ENCODE results near the gene GSN.
"Not testable (repeated sequence)": the region's sequence is repeated elsewhere in the genome, so short reads cannot be mapped to it uniquely, and the experiment has no call there.

Gene GSN

DNA sequence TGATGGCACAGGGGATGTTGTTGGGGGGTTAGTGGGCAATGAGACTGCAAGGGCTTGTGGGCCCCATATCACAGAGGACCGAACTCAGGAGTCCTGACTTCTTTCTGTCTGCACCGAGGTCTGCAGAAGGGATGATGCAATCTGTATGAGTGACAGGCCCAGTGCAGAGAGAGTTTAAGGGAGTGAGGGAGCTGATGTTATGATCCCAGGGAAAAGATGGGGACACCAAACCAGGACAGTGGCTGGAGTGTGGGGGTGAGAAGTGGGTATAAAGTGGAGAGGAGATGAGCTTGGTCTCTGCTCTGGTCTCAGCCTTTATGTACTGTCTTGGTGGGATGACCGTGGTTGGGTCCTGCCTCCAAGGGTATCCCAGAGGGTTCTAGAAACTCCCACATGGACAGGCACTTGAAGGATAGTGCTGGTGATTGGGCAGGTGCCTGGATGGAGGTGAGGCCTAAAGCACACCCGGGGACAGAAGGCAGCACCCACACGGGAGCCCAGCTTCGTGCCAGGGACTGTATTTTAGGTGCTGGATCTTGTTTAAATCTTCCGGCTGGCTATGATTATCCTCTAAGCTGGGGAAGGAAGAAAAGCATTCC, 21.9 kb downstream of the GSN start:
- Histone ChIP-seq H3K4me1 (ENCODE audit: insufficient read depth, low read length, poor library complexity, severe bottlenecking) (peaks cover 11% of the 10 kb centered on the region), H3K27me3 (ENCODE audit: insufficient read depth, low read length, poor library complexity, severe bottlenecking) (no peaks in the 10 kb centered on the region), H3K9me3 (ENCODE audit: insufficient read depth, low read depth, low read length) (no peaks in the 10 kb centered on the region), H3K9ac (ENCODE audit: low read depth, low read length, poor library complexity, severe bottlenecking) (no peak overlapping the region), H3K9me2 (replicated peaks; ENCODE audit: low read depth, low read length) (no peaks in the 10 kb centered on the region), H2AFZ (ENCODE audit: low read length) (no peak overlapping the region), H4K20me1 (ENCODE audit: insufficient read depth, low read length, poor library complexity, severe bottlenecking) (no peaks in the 10 kb centered on the region), H3K36me3 (ENCODE audit: insufficient read depth, low read length) (no peaks in the 10 kb centered on the region), H3K4me3 (ENCODE audit: low read length, poor library complexity, severe bottlenecking) (no peak overlapping the region), H3K4me2 (ENCODE audit: low read depth, low read length, poor library complexity, severe bottlenecking) (no peak overlapping the region), H3K79me2 (ENCODE audit: insufficient read depth, low read length) (no peaks in the 10 kb centered on the region), H3F3A (ENCODE audit: low read depth) (no peaks in the 10 kb centered on the region)
- TF ChIP-seq, protein P1, sequence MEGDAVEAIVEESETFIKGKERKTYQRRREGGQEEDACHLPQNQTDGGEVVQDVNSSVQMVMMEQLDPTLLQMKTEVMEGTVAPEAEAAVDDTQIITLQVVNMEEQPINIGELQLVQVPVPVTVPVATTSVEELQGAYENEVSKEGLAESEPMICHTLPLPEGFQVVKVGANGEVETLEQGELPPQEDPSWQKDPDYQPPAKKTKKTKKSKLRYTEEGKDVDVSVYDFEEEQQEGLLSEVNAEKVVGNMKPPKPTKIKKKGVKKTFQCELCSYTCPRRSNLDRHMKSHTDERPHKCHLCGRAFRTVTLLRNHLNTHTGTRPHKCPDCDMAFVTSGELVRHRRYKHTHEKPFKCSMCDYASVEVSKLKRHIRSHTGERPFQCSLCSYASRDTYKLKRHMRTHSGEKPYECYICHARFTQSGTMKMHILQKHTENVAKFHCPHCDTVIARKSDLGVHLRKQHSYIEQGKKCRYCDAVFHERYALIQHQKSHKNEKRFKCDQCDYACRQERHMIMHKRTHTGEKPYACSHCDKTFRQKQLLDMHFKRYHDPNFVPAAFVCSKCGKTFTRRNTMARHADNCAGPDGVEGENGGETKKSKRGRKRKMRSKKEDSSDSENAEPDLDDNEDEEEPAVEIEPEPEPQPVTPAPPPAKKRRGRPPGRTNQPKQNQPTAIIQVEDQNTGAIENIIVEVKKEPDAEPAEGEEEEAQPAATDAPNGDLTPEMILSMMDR (conservative IDR thresholded peaks at IDR 0.05; ENCODE audit: low read length) = no peak
- TF ChIP-seq EZH2phosphoT487 (IDR thresholded peaks at IDR 0.05; ENCODE audit: borderline replicate concordance) = no peak

DNA sequence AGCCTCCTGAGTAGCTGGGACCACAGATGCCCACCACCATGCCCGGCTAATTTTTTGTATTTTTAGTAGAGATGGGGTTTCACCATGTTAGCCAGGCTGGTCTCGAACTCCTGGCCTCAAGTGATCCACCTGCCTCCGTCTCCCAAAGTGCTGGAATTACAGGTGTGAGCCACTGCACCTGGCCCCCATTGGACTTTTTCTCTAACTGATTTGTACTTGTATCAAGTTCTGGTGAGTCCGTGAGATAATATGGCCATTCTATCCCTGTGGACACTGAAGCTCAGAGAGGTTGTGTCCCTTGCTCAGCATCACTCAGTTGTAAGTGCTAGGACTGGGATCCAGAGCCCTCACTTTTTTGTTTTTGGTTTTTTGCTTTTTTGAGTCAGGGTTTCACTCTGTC, 23.6 kb downstream of the GSN start:
- not testable (repeated sequence) for H4K20me1 ChIP-seq (ENCODE audit: insufficient read depth, low read length, poor library complexity, severe bottlenecking); H3K27me3 ChIP-seq (ENCODE audit: insufficient read depth, low read length, poor library complexity, severe bottlenecking); H3K9me3 ChIP-seq (ENCODE audit: insufficient read depth, low read depth, low read length); H2AFZ ChIP-seq (ENCODE audit: low read length); H3K79me2 ChIP-seq (ENCODE audit: insufficient read depth, low read length); H3F3A ChIP-seq (ENCODE audit: low read depth); H3K9ac ChIP-seq (ENCODE audit: low read depth, low read length, poor library complexity, severe bottlenecking); H3K4me2 ChIP-seq (ENCODE audit: low read depth, low read length, poor library complexity, severe bottlenecking); H3K9me2 ChIP-seq (replicated peaks; ENCODE audit: low read depth, low read length); H3K36me3 ChIP-seq (ENCODE audit: insufficient read depth, low read length); H3K4me1 ChIP-seq (ENCODE audit: insufficient read depth, low read length, poor library complexity, severe bottlenecking); H3K4me3 ChIP-seq (ENCODE audit: low read length, poor library complexity, severe bottlenecking)

DNA sequence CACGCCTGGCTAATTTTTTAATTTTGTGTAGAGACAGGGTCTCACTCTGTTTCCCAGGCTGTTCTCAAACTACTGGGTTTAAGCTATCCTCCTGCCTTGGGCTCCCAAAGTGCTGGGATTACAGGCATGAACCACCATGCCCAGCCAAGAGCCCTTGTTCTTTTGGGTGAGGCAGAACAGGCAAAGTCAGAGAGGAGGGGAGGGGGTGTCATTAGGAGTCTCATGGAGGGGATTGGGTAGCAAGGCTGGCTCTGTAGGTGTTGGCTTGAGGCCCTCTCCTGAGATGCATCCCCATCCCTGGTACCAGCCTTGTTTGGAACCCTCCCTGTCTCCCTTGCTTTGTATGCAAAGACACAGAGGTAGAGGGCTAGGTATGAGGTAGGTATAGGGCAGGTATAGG, 24.1 kb downstream of the GSN start:
- Histone ChIP-seq H3F3A (ENCODE audit: low read depth) (no peaks in the 10 kb centered on the region), H3K79me2 (ENCODE audit: insufficient read depth, low read length) (no peaks in the 10 kb centered on the region), H3K4me2 (ENCODE audit: low read depth, low read length, poor library complexity, severe bottlenecking) (no peak overlapping the region), H3K9me2 (replicated peaks; ENCODE audit: low read depth, low read length) (no peaks in the 10 kb centered on the region), H3K9me3 (ENCODE audit: insufficient read depth, low read depth, low read length) (no peaks in the 10 kb centered on the region), H3K36me3 (ENCODE audit: insufficient read depth, low read length) (no peaks in the 10 kb centered on the region), H2AFZ (ENCODE audit: low read length) (no peak overlapping the region), H4K20me1 (ENCODE audit: insufficient read depth, low read length, poor library complexity, severe bottlenecking) (no peaks in the 10 kb centered on the region), H3K4me3 (ENCODE audit: low read length, poor library complexity, severe bottlenecking) (no peak overlapping the region), H3K4me1 (ENCODE audit: insufficient read depth, low read length, poor library complexity, severe bottlenecking) (peaks cover 3% of the 10 kb centered on the region), H3K27me3 (ENCODE audit: insufficient read depth, low read length, poor library complexity, severe bottlenecking) (no peaks in the 10 kb centered on the region), H3K9ac (ENCODE audit: low read depth, low read length, poor library complexity, severe bottlenecking) (no peak overlapping the region)
- TF ChIP-seq EZH2phosphoT487 (IDR thresholded peaks at IDR 0.05; ENCODE audit: borderline replicate concordance) = no peak
- TF ChIP-seq, protein P1 (conservative IDR thresholded peaks at IDR 0.05; ENCODE audit: low read length) = no peak

DNA sequence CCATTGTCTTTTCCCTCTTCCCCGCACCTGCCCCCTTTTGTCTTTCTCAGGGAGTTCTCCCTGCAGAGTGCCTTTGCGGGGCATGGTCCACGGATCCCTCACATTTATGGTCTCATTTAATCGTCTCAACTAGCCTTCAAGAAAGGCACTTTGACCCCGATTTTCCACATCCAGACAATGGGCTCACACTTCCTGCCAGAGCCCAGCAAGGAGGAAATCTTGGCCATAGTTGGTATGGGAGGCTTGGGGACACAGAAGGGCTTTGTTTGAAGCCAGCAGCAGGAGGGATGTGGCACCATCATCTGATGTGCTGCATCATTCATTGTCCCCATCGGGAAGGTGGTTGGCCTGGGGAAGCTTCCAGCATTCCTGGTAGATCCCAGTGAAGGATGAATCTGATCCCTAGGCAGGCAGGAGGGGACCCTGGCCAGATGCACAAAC, 24.9 kb downstream of the GSN start:
- H3K4me1 ChIP-seq (ENCODE audit: insufficient read depth, low read length, poor library complexity, severe bottlenecking) = no peaks in the 10 kb centered on the region
- H3K4me2 ChIP-seq (ENCODE audit: low read depth, low read length, poor library complexity, severe bottlenecking) = no peak overlapping the region
- no peak overlapping the region for H2AFZ ChIP-seq (ENCODE audit: low read length)
- H3K4me3 ChIP-seq (ENCODE audit: low read length, poor library complexity, severe bottlenecking) = no peak overlapping the region
- H3F3A ChIP-seq (ENCODE audit: low read depth) = no peaks in the 10 kb centered on the region
- no peaks in the 10 kb centered on the region for H3K9me3 ChIP-seq (ENCODE audit: insufficient read depth, low read depth, low read length)
- H3K9me2 ChIP-seq (replicated peaks; ENCODE audit: low read depth, low read length) = no peaks in the 10 kb centered on the region
- no peak overlapping the region for H3K9ac ChIP-seq (ENCODE audit: low read depth, low read length, poor library complexity, severe bottlenecking)
- no peaks in the 10 kb centered on the region for H4K20me1 ChIP-seq (ENCODE audit: insufficient read depth, low read length, poor library complexity, severe bottlenecking)
- no peaks in the 10 kb centered on the region for H3K36me3 ChIP-seq (ENCODE audit: insufficient read depth, low read length)
- no peak for TF ChIP-seq EZH2phosphoT487 (IDR thresholded peaks at IDR 0.05; ENCODE audit: borderline replicate concordance)
- TF ChIP-seq, protein P1 (conservative IDR thresholded peaks at IDR 0.05; ENCODE audit: low read length) = no peak
- H3K27me3 ChIP-seq (ENCODE audit: insufficient read depth, low read length, poor library complexity, severe bottlenecking) = no peaks in the 10 kb centered on the region
- no peaks in the 10 kb centered on the region for H3K79me2 ChIP-seq (ENCODE audit: insufficient read depth, low read length)
